Parathyroid adenoma (tissue), 2 donors: ENCODE measurements around the gene SCLT1.

Experiments
- H2AFZ ChIP-seq: fragments of 300-600 bp; sonication (generic); one replicate; pipeline ENCODE4 v1.7.0; 2017; ENCODE audit warnings: antibody characterized with exemption, mild to moderate bottlenecking
- H3K27ac ChIP-seq: fragments of 300-600 bp; sonication (generic); one replicate; pipeline ENCODE4 v1.7.0; 2017
- H3K27me3 ChIP-seq: fragments of 300-600 bp; sonication (generic); one replicate; pipeline ENCODE4 v1.7.0; 2017; ENCODE audit warnings: low read length; ENCODE audit not compliant: control insufficient read depth, insufficient read depth
- H3K36me3 ChIP-seq: fragments of 300-600 bp; sonication (generic); one replicate; pipeline ENCODE4 v1.7.0; 2017; ENCODE audit warnings: low read length; ENCODE audit not compliant: control insufficient read depth, insufficient read depth
- H3K4me1 ChIP-seq: fragments of 300-600 bp; sonication (generic); one replicate; pipeline ENCODE4 v1.7.0; 2017; ENCODE audit warnings: control low read depth
- H3K4me2 ChIP-seq: fragments of 300-600 bp; sonication (generic); one replicate; pipeline ENCODE4 v1.7.0; 2017; ENCODE audit warnings: low read length
- H3K4me3 ChIP-seq: fragments of 300-600 bp; sonication (generic); one replicate; pipeline ENCODE4 v1.7.0; 2017; ENCODE audit warnings: low read depth, low read length
- H3K79me2 ChIP-seq: fragments of 300-600 bp; sonication (generic); one replicate; pipeline ENCODE4 v1.7.0; 2017; ENCODE audit warnings: control low read depth
- H3K9ac ChIP-seq: fragments of 300-600 bp; sonication (generic); one replicate; pipeline ENCODE4 v1.7.0; 2017; ENCODE audit warnings: mild to moderate bottlenecking
- H3K9me3 ChIP-seq: fragments of 300-600 bp; sonication (generic); one replicate; pipeline ENCODE4 v1.7.0; 2017; ENCODE audit warnings: low read length; ENCODE audit not compliant: control insufficient read depth
- TF ChIP-seq, protein P1 (sequence below): fragments of 300-600 bp; sonication (generic); IDR thresholded peaks from one replicate; pipeline ENCODE4 v1.7.0; 2017; ENCODE audit warnings: antibody characterized with exemption, mild to moderate bottlenecking
- donor health status: primary hyperparathyroidism.

The SCLT1 gene

DNA sequence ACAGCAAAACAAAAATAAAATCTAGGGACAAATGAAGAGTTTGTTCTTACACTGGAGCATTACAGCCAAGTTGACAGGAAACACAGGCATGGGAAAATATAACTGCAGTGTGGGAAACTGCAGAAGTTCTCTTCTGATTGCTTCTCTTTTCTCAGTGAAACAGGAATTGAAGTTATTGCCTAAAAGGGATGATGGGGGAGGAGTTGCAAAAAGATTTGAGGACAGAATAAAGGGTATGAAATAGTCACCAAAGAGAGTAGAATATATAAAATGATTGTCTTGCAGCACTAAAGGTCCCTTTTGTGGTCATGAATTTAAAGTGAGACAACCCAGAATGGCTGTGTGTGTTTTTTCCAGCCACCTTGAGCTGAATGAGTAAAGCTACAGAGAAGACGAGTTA, 180.1 kb downstream of the SCLT1 start:
- Histone ChIP-seq H3K4me1 (no peaks in the 10 kb centered on the region), H3K4me2 (no peak overlapping the region), H3K27ac (no peak overlapping the region), H3K4me3 (no peak overlapping the region), H3K36me3 (no peaks in the 10 kb centered on the region), H3K9me3 (no peaks in the 10 kb centered on the region), H3K9ac (no peak overlapping the region), H3K79me2 (no peaks in the 10 kb centered on the region), H3K27me3 (no peaks in the 10 kb centered on the region), H2AFZ (no peak overlapping the region)
- TF ChIP-seq, protein P1, sequence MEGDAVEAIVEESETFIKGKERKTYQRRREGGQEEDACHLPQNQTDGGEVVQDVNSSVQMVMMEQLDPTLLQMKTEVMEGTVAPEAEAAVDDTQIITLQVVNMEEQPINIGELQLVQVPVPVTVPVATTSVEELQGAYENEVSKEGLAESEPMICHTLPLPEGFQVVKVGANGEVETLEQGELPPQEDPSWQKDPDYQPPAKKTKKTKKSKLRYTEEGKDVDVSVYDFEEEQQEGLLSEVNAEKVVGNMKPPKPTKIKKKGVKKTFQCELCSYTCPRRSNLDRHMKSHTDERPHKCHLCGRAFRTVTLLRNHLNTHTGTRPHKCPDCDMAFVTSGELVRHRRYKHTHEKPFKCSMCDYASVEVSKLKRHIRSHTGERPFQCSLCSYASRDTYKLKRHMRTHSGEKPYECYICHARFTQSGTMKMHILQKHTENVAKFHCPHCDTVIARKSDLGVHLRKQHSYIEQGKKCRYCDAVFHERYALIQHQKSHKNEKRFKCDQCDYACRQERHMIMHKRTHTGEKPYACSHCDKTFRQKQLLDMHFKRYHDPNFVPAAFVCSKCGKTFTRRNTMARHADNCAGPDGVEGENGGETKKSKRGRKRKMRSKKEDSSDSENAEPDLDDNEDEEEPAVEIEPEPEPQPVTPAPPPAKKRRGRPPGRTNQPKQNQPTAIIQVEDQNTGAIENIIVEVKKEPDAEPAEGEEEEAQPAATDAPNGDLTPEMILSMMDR, result no peak

DNA sequence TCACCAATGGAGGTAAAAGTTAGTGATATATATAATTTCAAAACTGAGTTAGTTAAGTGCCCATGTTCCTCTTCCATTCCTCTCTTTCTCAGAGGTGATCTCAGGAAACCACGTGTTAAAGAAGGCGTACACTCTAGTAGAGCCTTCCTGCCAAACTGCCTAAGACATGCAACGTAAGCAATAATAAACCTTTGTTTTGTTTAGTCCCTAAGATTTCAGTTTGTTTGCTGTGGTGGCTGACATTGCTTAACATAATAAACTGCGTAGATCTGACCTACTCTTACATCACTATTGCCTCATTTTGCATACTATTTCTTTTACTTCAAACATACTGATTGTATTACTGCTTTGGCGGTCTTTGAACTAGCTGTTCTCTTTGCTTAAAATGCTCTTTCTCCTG, 184.6 kb downstream of the SCLT1 start:
- Histone ChIP-seq H3K36me3 (no peaks in the 10 kb centered on the region), H3K4me3 (no peak overlapping the region), H3K9me3 (no peaks in the 10 kb centered on the region), H3K27ac (no peak overlapping the region), H3K4me2 (no peak overlapping the region), H3K4me1 (no peaks in the 10 kb centered on the region), H2AFZ (no peak overlapping the region), H3K9ac (no peak overlapping the region), H3K79me2 (no peaks in the 10 kb centered on the region), H3K27me3 (no peaks in the 10 kb centered on the region)
- TF ChIP-seq, protein P1, result no peak

DNA sequence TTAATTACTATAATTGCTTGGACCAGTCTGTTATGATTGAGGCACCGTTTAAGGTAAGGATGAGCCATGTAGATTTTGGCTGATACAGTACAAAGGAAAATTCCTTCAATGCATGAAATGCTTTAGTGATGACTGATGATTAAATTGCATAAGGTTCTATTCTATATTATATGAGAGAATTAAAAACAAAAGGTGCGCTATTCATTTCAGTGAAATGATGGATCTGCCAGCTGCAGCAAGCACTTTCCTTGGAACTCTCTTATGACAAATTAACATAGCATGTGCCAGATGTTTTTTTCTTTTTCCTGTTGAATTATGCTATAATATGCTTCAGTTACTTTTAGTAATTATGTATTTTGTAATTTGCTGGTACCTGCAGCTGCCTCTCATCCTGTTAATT, 185.4 kb downstream of the SCLT1 start:
- H3K4me1 ChIP-seq, result no peaks in the 10 kb centered on the region
- no peaks in the 10 kb centered on the region for H3K79me2 ChIP-seq
- H3K4me2 ChIP-seq, result no peak overlapping the region
- H3K27me3 ChIP-seq, result no peaks in the 10 kb centered on the region
- TF ChIP-seq, protein P1, result no peak
- no peak overlapping the region for H2AFZ ChIP-seq
- no peak overlapping the region for H3K4me3 ChIP-seq
- H3K9ac ChIP-seq, result no peak overlapping the region
- no peaks in the 10 kb centered on the region for H3K36me3 ChIP-seq
- no peak overlapping the region for H3K27ac ChIP-seq
- no peaks in the 10 kb centered on the region for H3K9me3 ChIP-seq

DNA sequence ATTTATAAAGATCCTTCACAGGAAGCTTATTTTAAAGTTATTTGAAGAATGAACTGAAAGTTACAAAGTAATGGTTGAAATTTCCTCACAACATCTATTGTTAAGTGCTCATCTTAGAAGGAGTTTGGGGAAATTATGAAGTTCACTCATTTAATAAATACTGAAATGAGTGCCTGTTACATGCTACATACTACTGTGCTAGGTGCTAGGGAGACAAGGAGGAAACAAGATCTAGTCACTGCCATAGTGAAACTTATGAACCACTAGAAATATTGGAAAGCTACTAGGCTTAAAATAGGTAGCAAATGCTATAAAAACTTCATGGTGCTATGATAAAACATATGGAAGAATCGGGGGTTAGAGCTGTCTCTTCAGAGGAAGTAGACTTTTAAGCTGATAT, 186.8 kb downstream of the SCLT1 start:
- no peaks in the 10 kb centered on the region for H3K36me3 ChIP-seq
- H3K4me3 ChIP-seq, result no peak overlapping the region
- H2AFZ ChIP-seq, result no peak overlapping the region
- H3K27ac ChIP-seq, result no peak overlapping the region
- TF ChIP-seq, protein P1, result no peak
- H3K9me3 ChIP-seq, result no peaks in the 10 kb centered on the region
- no peak overlapping the region for H3K4me2 ChIP-seq
- no peaks in the 10 kb centered on the region for H3K27me3 ChIP-seq
- no peak overlapping the region for H3K9ac ChIP-seq
- H3K4me1 ChIP-seq, result no peaks in the 10 kb centered on the region
- H3K79me2 ChIP-seq, result no peaks in the 10 kb centered on the region

DNA sequence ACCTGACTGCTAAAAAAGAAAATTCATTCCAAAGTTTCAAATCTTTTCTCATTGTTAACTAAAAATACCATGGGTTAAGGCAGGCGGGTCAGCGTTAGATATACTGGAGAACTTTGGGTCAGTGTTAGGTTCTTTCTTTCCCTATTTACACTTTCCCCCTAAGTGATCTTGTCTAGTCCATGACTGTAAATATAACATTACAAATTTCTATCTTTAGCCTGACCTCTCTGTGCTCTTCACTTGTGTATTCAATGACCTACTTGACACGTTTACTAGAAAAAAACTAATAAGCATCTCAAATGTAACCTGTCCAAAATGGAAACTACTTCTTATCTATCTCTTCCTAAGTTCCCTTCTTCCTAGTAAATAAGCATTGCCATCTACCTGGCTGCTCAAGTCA, 188.5 kb downstream of the SCLT1 start:
- Histone ChIP-seq H3K4me2 (no peak overlapping the region), H3K9me3 (no peaks in the 10 kb centered on the region), H3K27ac (no peak overlapping the region), H3K27me3 (no peaks in the 10 kb centered on the region), H3K79me2 (no peaks in the 10 kb centered on the region), H2AFZ (no peak overlapping the region), H3K9ac (no peak overlapping the region), H3K4me1 (no peaks in the 10 kb centered on the region), H3K36me3 (no peaks in the 10 kb centered on the region), H3K4me3 (no peak overlapping the region)
- TF ChIP-seq, protein P1, result no peak
